ENCODE data around the gene SLC4A2. TPM values are rescaled to one million over a fixed set of nuclear protein-coding genes. Genes with fewer than 3 reads are reported as not detected.

Gene SLC4A2
- total RNA-seq, 1 experiment from 2014 or later = 164 TPM

GRCh38 chr7:151080522-151081169, 21.3 kb downstream of the SLC4A2 start, which contains the start of gene FASTK (continued):
- TF ChIP-seq USF1 (CRISPR knock-in tag; IDR thresholded peaks at IDR 0.05) (peak; percentile 51; the same call in 1 of the 2 replicates), ZNF219 (CRISPR knock-in tag; IDR thresholded peaks at IDR 0.05; ENCODE audit: borderline replicate concordance) (no peak), CREB1 (CRISPR knock-in tag; IDR thresholded peaks at IDR 0.05) (0 out of 2 replicates have a peak, but pooled peaks have one; percentile 17), MYBL2 (CRISPR knock-in tag; IDR thresholded peaks at IDR 0.05) (peak; percentile 24; the same call in 1 of the 2 replicates), ARID4B (CRISPR knock-in tag; IDR thresholded peaks at IDR 0.05; ENCODE audit: borderline replicate concordance) (peak; percentile 58; the same call in 1 of the 2 replicates), E2F5 (CRISPR knock-in tag; IDR thresholded peaks at IDR 0.05) (peak; percentile 81)

GRCh38 chr7:151081170-151082101, 22.0 kb downstream of the SLC4A2 start:
- Mint-ChIP-seq H3K27me3 (ENCODE audit: low read depth) (peaks cover 3% of the 10 kb centered on the region; the same call in 1 of the 2 replicates), H3K4me3 (peak overlapping the region; percentile 87), H3K9me3 (no peaks in the 10 kb centered on the region), H3K4me1 (peaks cover 35% of the 10 kb centered on the region), H3K27ac (no peak overlapping the region), H3K36me3 (no peaks in the 10 kb centered on the region)
- TF ChIP-seq MXD4 (CRISPR knock-in tag; IDR thresholded peaks at IDR 0.05; ENCODE audit: borderline replicate concordance) (no peak), ARID4B (CRISPR knock-in tag; IDR thresholded peaks at IDR 0.05; ENCODE audit: borderline replicate concordance) (no peak), FOXJ3 (CRISPR knock-in tag; IDR thresholded peaks at IDR 0.05; ENCODE audit: borderline replicate concordance) (no peak), ATF2 (CRISPR knock-in tag; IDR thresholded peaks at IDR 0.05; ENCODE audit: borderline replicate concordance, low read depth) (no peak), ATF1 (CRISPR knock-in tag; IDR thresholded peaks at IDR 0.05) (no peak), SMAD3 (CRISPR knock-in tag; IDR thresholded peaks at IDR 0.05; ENCODE audit: borderline replicate concordance) (no peak), PRDM15 (CRISPR knock-in tag; IDR thresholded peaks at IDR 0.05) (peak; percentile 11; the same call in 1 of the 2 replicates), MYBL2 (CRISPR knock-in tag; IDR thresholded peaks at IDR 0.05) (peak; percentile 6; the same call in 1 of the 2 replicates), ATF3 (CRISPR knock-in tag; conservative IDR thresholded peaks at IDR 0.05) (no peak), ZNF396 (CRISPR knock-in tag; IDR thresholded peaks at IDR 0.05; ENCODE audit: borderline replicate concordance) (no peak), ETV6 (CRISPR knock-in tag; IDR thresholded peaks at IDR 0.05) (no peak)
- ChIA-PET CTCF (interaction anchor here (0.9 to 1.6 kb wide), 15 partner anchors 10 to 118 kb away, joined by 3 to 14 read pairs (median 5); partner anchors contain the start of gene ABCB8), POLR2A (interaction anchor here (0.5 to 1.6 kb wide), 5 partner anchors 19 to 699 kb away, joined by 3 to 13 read pairs (median 3); no protein-coding TSS in a partner anchor)
- DNase-seq (ENCODE audit: low spot score) (peak; percentile 47), ATAC-seq (peak; percentile 0)
